Activated T-cell treated with anti-CD3 and anti-CD28 coated beads, Interleukin-2, amount 50 U/mL, for 24 hours (primary cell): ENCODE results near the gene CRISP3.
"Not testable (repeated sequence)": the region's sequence is repeated elsewhere in the genome, so short reads cannot be mapped to it uniquely, and the experiment has no call there.

Experiments used
- DNase-seq: peaks from one replicate; pipeline ENCODE4 v3.0.0-alpha.2; 2020
- H3K27ac Mint-ChIP-seq: 2 replicates; pipeline ENCODE4 v1.8.0; 2020; ENCODE audit warnings: mild to moderate bottlenecking, mixed read lengths
- H3K27me3 Mint-ChIP-seq: 2 replicates; pipeline ENCODE4 v1.8.0; 2020; ENCODE audit warnings: mixed read lengths
- H3K36me3 Mint-ChIP-seq: 2 replicates; pipeline ENCODE4 v1.8.0; 2020; ENCODE audit warnings: low read depth, mixed read lengths
- H3K4me1 Mint-ChIP-seq: 2 replicates; pipeline ENCODE4 v1.8.0; 2020; ENCODE audit warnings: low read depth, mixed read lengths
- H3K4me3 Mint-ChIP-seq: 2 replicates; pipeline ENCODE4 v1.8.0; 2020; ENCODE audit warnings: mild to moderate bottlenecking, moderate library complexity, mixed read lengths
- H3K9me3 Mint-ChIP-seq: 2 replicates; pipeline ENCODE4 v1.8.0; 2020; ENCODE audit warnings: mixed read lengths

CRISP3 gene

GRCh38 chr6:49732781-49733180 is 11.4 kb downstream of the CRISP3 start:
- H3K4me1 Mint-ChIP-seq, result no peaks in the 10 kb centered on the region
- H3K9me3 Mint-ChIP-seq, result no peaks in the 10 kb centered on the region
- no peak overlapping the region for H3K27ac Mint-ChIP-seq
- no peaks in the 10 kb centered on the region for H3K27me3 Mint-ChIP-seq
- H3K36me3 Mint-ChIP-seq, result no peaks in the 10 kb centered on the region
- H3K4me3 Mint-ChIP-seq, result no peak overlapping the region
- no peak for DNase-seq

GRCh38 chr6:49730251-49730650 is 13.9 kb downstream of the CRISP3 start:
- no peaks in the 10 kb centered on the region for H3K27me3 Mint-ChIP-seq

GRCh38 chr6:49723917-49724316 is 20.3 kb downstream of the CRISP3 start:
- H3K27me3 Mint-ChIP-seq, DNase-seq, H3K36me3 Mint-ChIP-seq, H3K27ac Mint-ChIP-seq, H3K9me3 Mint-ChIP-seq, H3K4me3 Mint-ChIP-seq, H3K4me1 Mint-ChIP-seq: not testable (repeated sequence)

More at GRCh38 chr6:49730251-49730650, 13.9 kb downstream of the CRISP3 start:
- no peaks in the 10 kb centered on the region for H3K36me3 Mint-ChIP-seq
- no peak overlapping the region for H3K4me3 Mint-ChIP-seq
- H3K9me3 Mint-ChIP-seq, result no peaks in the 10 kb centered on the region
- H3K27ac Mint-ChIP-seq, result no peak overlapping the region
- DNase-seq, result no peak
- no peaks in the 10 kb centered on the region for H3K4me1 Mint-ChIP-seq

GRCh38 chr6:49721297-49721696 is 22.9 kb downstream of the CRISP3 start:
- H3K4me1 Mint-ChIP-seq, result no peaks in the 10 kb centered on the region
- no peaks in the 10 kb centered on the region for H3K27me3 Mint-ChIP-seq
- H3K27ac Mint-ChIP-seq, result no peak overlapping the region
- H3K36me3 Mint-ChIP-seq, result no peaks in the 10 kb centered on the region
- DNase-seq, result no peak
- H3K9me3 Mint-ChIP-seq, result no peaks in the 10 kb centered on the region
- no peak overlapping the region for H3K4me3 Mint-ChIP-seq

- no peak overlapping the region for H3K27ac Mint-ChIP-seq
- H3K9me3 Mint-ChIP-seq, result peaks cover 2% of the 10 kb centered on the region
- H3K27me3 Mint-ChIP-seq, result no peaks in the 10 kb centered on the region
- H3K36me3 Mint-ChIP-seq, result no peaks in the 10 kb centered on the region
- H3K4me1 Mint-ChIP-seq, result no peaks in the 10 kb centered on the region
- no peak overlapping the region for H3K4me3 Mint-ChIP-seq
- DNase-seq, result no peak
Measured at GRCh38 chr6:49720372-49720771, 23.8 kb downstream of the CRISP3 start.

GRCh38 chr6:49713346-49713745 is 30.8 kb downstream of the CRISP3 start, which contains the start of gene CRISP2:
Gene CRISP2 (minus strand): TSS chr6:49713543. CDS start chr6:49709196, 4,347 bp downstream.
- no peak within 1 kb of the TSS for H3K4me3 Mint-ChIP-seq
- H3K27ac Mint-ChIP-seq, result no peak within 1 kb of the TSS
- no peaks in the 10 kb centered on the region for H3K36me3 Mint-ChIP-seq
- H3K4me1 Mint-ChIP-seq, result no peaks in the 10 kb centered on the region
- H3K27me3 Mint-ChIP-seq, result no peaks in the 10 kb centered on the region
- no peak for DNase-seq
- H3K9me3 Mint-ChIP-seq, result peaks cover 12% of the 10 kb centered on the region

- Mint-ChIP-seq H3K9me3 (peaks cover 15% of the 10 kb centered on the region), H3K4me1 (no peaks in the 10 kb centered on the region), H3K27me3 (no peaks in the 10 kb centered on the region), H3K36me3 (no peaks in the 10 kb centered on the region), H3K27ac (no peak overlapping the region), H3K4me3 (no peak overlapping the region)
- DNase-seq, result no peak
Measured at GRCh38 chr6:49698478-49698877, 45.7 kb downstream of the CRISP3 start.

GRCh38 chr6:49693512-49693911 is 50.7 kb downstream of the CRISP3 start:
- Mint-ChIP-seq H3K9me3 (peaks cover 11% of the 10 kb centered on the region), H3K27me3 (no peaks in the 10 kb centered on the region), H3K4me3 (no peak overlapping the region), H3K4me1 (no peaks in the 10 kb centered on the region), H3K27ac (no peak overlapping the region), H3K36me3 (no peaks in the 10 kb centered on the region)
- DNase-seq, result no peak

GRCh38 chr6:49692534-49692933 is 51.7 kb downstream of the CRISP3 start:
- Mint-ChIP-seq H3K27ac (no peak overlapping the region), H3K4me3 (no peak overlapping the region), H3K4me1 (no peaks in the 10 kb centered on the region), H3K36me3 (no peaks in the 10 kb centered on the region), H3K27me3 (no peaks in the 10 kb centered on the region), H3K9me3 (peaks cover 11% of the 10 kb centered on the region)
- no peak for DNase-seq
